Sigmoid colon (tissue), 7 donors: ENCODE data around the gene SLC20A1. TPM values are rescaled to one million over a fixed set of nuclear protein-coding genes. Genes with fewer than 3 reads are reported as not detected.

ENCODE experiments used
- DNase-seq: peaks from one replicate; pipeline ENCODE4 v3.0.0-alpha.2; 2019
- H3K27ac ChIP-seq, 4 donors: fragments of 200-600 bp; sonication (generic); one replicate each; pipeline ENCODE4 v1.5.1; 2016 to 2019; ENCODE audit warnings: mild to moderate bottlenecking in 1 of 4
- H3K27me3 ChIP-seq, 3 donors: fragments of 200-600 bp; sonication (generic); one replicate each; pipeline ENCODE4 v1.5.1; 2019; ENCODE audit warnings: mild to moderate bottlenecking in 1 of 3
- H3K36me3 ChIP-seq, 4 donors: fragments of 200-600 bp; sonication (generic); one replicate each; pipeline ENCODE4 v1.5.1; 2016 to 2019
- H3K4me1 ChIP-seq, 4 donors: fragments of 200-600 bp; sonication (generic); one replicate each; pipeline ENCODE4 v1.5.1; 2017 to 2019
- H3K4me3 ChIP-seq, 4 donors: fragments of 200-600 bp; sonication (generic); one replicate each; pipeline ENCODE4 v1.5.1; 2017 to 2019; ENCODE audit warnings: mild to moderate bottlenecking in 2 of 4, moderate library complexity in 1 of 4
- H3K9me3 ChIP-seq, 4 donors: fragments of 200-600 bp in 3 of 4; sonication (generic) in 3 of 4; one replicate each; pipeline versions ENCODE4 v1.5.1 to v1.6.1; 2013 to 2019
- CTCF ChIP-seq, 4 experiments: fragments of 450-650 bp in 3 of 4; fragments of 200-600 bp in 1 of 4; IDR thresholded peaks; one replicate each; pipeline ENCODE4 v1.5.1; 2016 to 2019; ENCODE audit warnings: antibody characterized with exemption in 4 of 4, mild to moderate bottlenecking in 3 of 4, moderate library complexity in 2 of 4
- EP300 ChIP-seq, 4 donors: sonication (generic); formaldehyde crosslinking; IDR thresholded peaks; one replicate each; pipeline ENCODE4 v1.6.1; 2017; ENCODE audit warnings: antibody characterized with exemption in 4 of 4
- POLR2A ChIP-seq, 2 donors: fragments of 450-650 bp; IDR thresholded peaks; one replicate each; pipeline ENCODE4 v1.6.1; 2016; ENCODE audit warnings: antibody characterized with exemption in 2 of 2, mild to moderate bottlenecking in 2 of 2, moderate library complexity in 2 of 2
- POLR2AphosphoS5 ChIP-seq, 4 donors: sonication (generic); formaldehyde crosslinking; IDR thresholded peaks; one replicate each; pipeline ENCODE4 v1.6.1; 2017; ENCODE audit warnings: antibody characterized with exemption in 4 of 4
- WGBS, 2 donors: extraction: QIAGEN DNeasy Blood & Tissue Kit; methylation state at CpG; one replicate each; pipeline ENCODE4 v1.1.7; 2013; 5-methylcytosine and 5-hydroxymethylcytosine counted together
- intact Hi-C: fragments of 100-400 bp; cut with DNase I; formaldehyde crosslinking; loops from one replicate; pipeline ENCODE4 v1.15.1; 2023
- polyA plus RNA-seq, 3 donors: library from polyadenylated mRNA; stranded (reverse); fragments of 200-250 nt; gene quantifications; one replicate each; pipeline ENCODE4 v1.2.3, GENCODE V29; 2013
- total RNA-seq, 4 donors: library from RNA; depleted of rRNA; stranded (reverse); fragments of >200 nt; gene quantifications; one replicate each; pipeline ENCODE4 v1.1.0, GENCODE V29; 2016
- donor health status: healthy with polysubstance abuse.
- donor health status: Bipolar disorder and iron deficiency.
- donor health status: healthy.

SLC20A1 gene
- total and polyA plus RNA-seq, 7 donors = 11.4 to 34.9 (median 18.0) TPM

GRCh38 chr2:112646791-112647689 lies 1.3 kb downstream of the SLC20A1 start:
- H3K36me3 ChIP-seq = peaks cover 0 to 47% (median 6%) of the 10 kb centered on the region in 4 donors
- H3K4me3 ChIP-seq = peak overlapping the region; percentile 87 to 99 (median 94)
- H3K9me3 ChIP-seq = no peaks in the 10 kb centered on the region
- DNase-seq = peak; percentile 33
- H3K4me1 ChIP-seq = peaks cover 0 to 38% (median 28%) of the 10 kb centered on the region in 4 donors
- H3K27ac ChIP-seq = peak overlapping the region; percentile 98 to 100 (median 99)
- no peak for TF ChIP-seq EP300 (IDR thresholded peaks at IDR 0.05)
- no peak for TF ChIP-seq POLR2A (IDR thresholded peaks at IDR 0.05)
- TF ChIP-seq POLR2AphosphoS5 (IDR thresholded peaks at IDR 0.05) = no peak
- TF ChIP-seq CTCF (IDR thresholded peaks at IDR 0.05) = no peak
- 45 to 59% methylated on average over 20 of the region's 20 CpGs for WGBS, 2 donors
- H3K27me3 ChIP-seq = no peaks in the 10 kb centered on the region
- intact Hi-C loops = loop anchor here (5.0 kb wide), 3 partner anchors 370 to 750 kb away; partner anchors contain the start of genes MERTK, ZC3H6 and ZC3H8

DNA sequence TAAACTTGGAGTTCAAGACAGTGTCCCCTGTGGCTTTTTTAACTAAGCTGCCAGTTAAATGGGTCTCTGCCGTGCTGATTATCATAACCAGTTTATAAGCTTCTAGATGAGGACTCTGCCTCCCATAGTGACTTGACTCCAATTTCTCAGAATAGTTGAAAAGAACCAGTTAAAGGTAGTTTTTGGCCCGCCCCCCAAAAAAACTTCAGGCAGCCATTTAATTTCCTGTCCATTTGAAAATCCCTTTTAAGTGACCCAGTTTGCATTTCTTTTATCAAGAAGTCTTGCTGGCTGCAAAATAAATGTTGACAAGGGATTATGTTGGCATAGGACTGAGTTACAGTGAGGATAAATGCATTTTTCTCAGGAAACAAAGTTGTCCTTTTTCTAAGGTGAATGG lies 2.3 kb downstream of the SLC20A1 start:
- DNase-seq = no peak
- WGBS, 2 donors = 79 to 82% methylated on average over 2 of the region's 2 CpGs
- TF ChIP-seq POLR2A (IDR thresholded peaks at IDR 0.05) = no peak
- TF ChIP-seq EP300 (IDR thresholded peaks at IDR 0.05) = no peak
- TF ChIP-seq POLR2AphosphoS5 (IDR thresholded peaks at IDR 0.05) = no peak
- no peak for TF ChIP-seq CTCF (IDR thresholded peaks at IDR 0.05)

DNA sequence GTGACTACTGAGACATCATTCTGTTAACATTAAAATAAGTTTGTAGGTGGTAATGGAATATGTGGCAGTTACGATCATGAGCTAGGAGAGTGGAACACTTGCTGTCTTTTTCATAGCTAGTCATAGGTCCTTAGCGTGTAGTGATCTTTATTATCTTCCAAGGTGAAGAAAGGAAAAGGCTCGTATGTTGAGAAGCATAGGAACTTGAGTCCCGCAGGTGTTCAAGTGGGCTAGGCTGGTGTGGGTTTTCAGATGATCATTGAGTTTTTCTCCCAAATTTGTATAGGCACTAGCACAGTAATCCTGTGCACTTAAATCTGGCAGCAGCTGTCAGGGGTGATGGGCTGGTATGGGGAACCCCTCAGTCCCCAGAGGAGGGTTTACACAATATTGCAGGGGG lies 10.9 kb downstream of the SLC20A1 start:
- TF ChIP-seq POLR2AphosphoS5 (IDR thresholded peaks at IDR 0.05) = no peak
- no peak for TF ChIP-seq CTCF (IDR thresholded peaks at IDR 0.05)
- TF ChIP-seq POLR2A (IDR thresholded peaks at IDR 0.05) = no peak
- TF ChIP-seq EP300 (IDR thresholded peaks at IDR 0.05) = no peak
- H3K9me3 ChIP-seq = no peaks in the 10 kb centered on the region
- intact Hi-C loops = no loop called here
- no peak overlapping the region for H3K27ac ChIP-seq
- WGBS, 2 donors = 94 to 96% methylated on average over 4 of the region's 4 CpGs
- H3K4me1 ChIP-seq = no peaks in the 10 kb centered on the region
- H3K4me3 ChIP-seq = no peak overlapping the region
- DNase-seq = no peak
- H3K27me3 ChIP-seq = no peaks in the 10 kb centered on the region
- H3K36me3 ChIP-seq = peaks cover 22 to 95% (median 30%) of the 10 kb centered on the region in 4 donors

More for the DNA sequence above, 2.3 kb downstream of the SLC20A1 start:
- H3K27ac ChIP-seq = no peak overlapping the region
- no peaks in the 10 kb centered on the region for H3K9me3 ChIP-seq
- no peak overlapping the region for H3K4me3 ChIP-seq
- H3K27me3 ChIP-seq = no peaks in the 10 kb centered on the region
- H3K36me3 ChIP-seq = peaks cover 2 to 57% (median 12%) of the 10 kb centered on the region in 4 donors
- intact Hi-C loops = loop anchor here (5.0 kb wide), 3 partner anchors 371 to 751 kb away; partner anchors contain the start of genes MERTK, ZC3H6 and ZC3H8
- peaks cover 0 to 38% (median 28%) of the 10 kb centered on the region in 4 donors for H3K4me1 ChIP-seq

GRCh38 chr2:112658301-112658700 lies 12.6 kb downstream of the SLC20A1 start:
- Histone ChIP-seq H3K36me3 (peaks cover 23 to 93% (median 31%) of the 10 kb centered on the region in 4 donors), H3K4me1 (no peaks in the 10 kb centered on the region), H3K27me3 (no peaks in the 10 kb centered on the region), H3K9me3 (no peaks in the 10 kb centered on the region), H3K27ac (no peak overlapping the region), H3K4me3 (no peak overlapping the region)
- 90 to 91% methylated on average over 2 of the region's 2 CpGs for WGBS, 2 donors
- TF ChIP-seq POLR2A (IDR thresholded peaks at IDR 0.05) (no peak), POLR2AphosphoS5 (IDR thresholded peaks at IDR 0.05) (no peak), CTCF (IDR thresholded peaks at IDR 0.05) (no peak), EP300 (IDR thresholded peaks at IDR 0.05) (no peak)
- DNase-seq = no peak
- intact Hi-C loops = no loop called here
